H1 (cell line): ENCODE results near the gene CSF2RB. TPM values are rescaled to one million over a fixed set of nuclear protein-coding genes. Genes with fewer than 3 reads are reported as not detected.

Source experiments
- ASH2L ChIP-seq: fragments of 200-600, 300-600 bp; sonication (generic); IDR thresholded peaks from one replicate; pipeline ENCODE4 v1.7.1; 2017; ENCODE audit warnings: low read length
- BACH1 ChIP-seq: IDR thresholded peaks from 2 replicates; pipeline ENCODE4 v1.6.1; 2012; ENCODE audit warnings: low read length, improper control_type of control experiment
- BRCA1 ChIP-seq: IDR thresholded peaks from 2 replicates; pipeline ENCODE4 v1.6.1; 2012; ENCODE audit warnings: low read depth, low read length, improper control_type of control experiment
- CHD1 ChIP-seq: IDR thresholded peaks from 2 replicates; pipeline ENCODE4 v1.6.1; 2012; ENCODE audit warnings: low read depth, low read length, improper control_type of control experiment
- CREB1 ChIP-seq: IDR thresholded peaks from 2 replicates; pipeline ENCODE4 v1.6.1; 2012; ENCODE audit warnings: inconsistent platforms
- CTCF ChIP-seq, 3 experiments: IDR thresholded peaks; 1 replicate in 2 of 3; 2 replicates in 1 of 3; pipeline versions ENCODE4 v1.5.1 to v1.6.1; 2011; ENCODE audit warnings: low read length in 3 of 3, mild to moderate bottlenecking in 3 of 3, inconsistent platforms in 2 of 3, low read depth in 1 of 3, moderate library complexity in 1 of 3; ENCODE audit not compliant: insufficient read depth in 1 of 3; ENCODE audit errors: control extremely low read depth in 1 of 3
- EP300 ChIP-seq, 2 experiments: IDR thresholded peaks; 1 replicate in 1 of 2; 2 replicates in 1 of 2; pipeline ENCODE4 v1.6.1; 2011 to 2012; ENCODE audit warnings: low read depth in 2 of 2, low read length in 2 of 2, mild to moderate bottlenecking in 2 of 2, borderline replicate concordance in 1 of 2, inconsistent platforms in 1 of 2, moderate library complexity in 1 of 2
- HDAC2 ChIP-seq, 2 experiments: fragments of 300-600 bp in 1 of 2; sonication (generic) in 1 of 2; IDR thresholded peaks; 2 replicates each; pipeline ENCODE4 v1.6.1; 2011 to 2012; ENCODE audit warnings: low read depth in 2 of 2, low read length in 2 of 2, mild to moderate bottlenecking in 2 of 2, moderate library complexity in 2 of 2, borderline replicate concordance in 1 of 2, inconsistent platforms in 1 of 2
- JUND ChIP-seq: IDR thresholded peaks from 2 replicates; pipeline ENCODE4 v1.6.1; 2011; ENCODE audit warnings: mild to moderate bottlenecking, improper control_type of control experiment, low read length
- RAD21 ChIP-seq, 2 experiments: IDR thresholded peaks in 1 of 2; conservative IDR thresholded peaks in 1 of 2; 2 replicates each; pipeline ENCODE4 v1.6.1; 2011; ENCODE audit warnings: low read depth in 2 of 2, low read length in 2 of 2, improper control_type of control experiment in 1 of 2, inconsistent platforms in 1 of 2, mild to moderate bottlenecking in 1 of 2, moderate library complexity in 1 of 2
- RBBP5 ChIP-seq: IDR thresholded peaks from 2 replicates; pipeline ENCODE4 v1.7.1; 2012; ENCODE audit warnings: low read depth, mild to moderate bottlenecking, inconsistent platforms, low read length, moderate library complexity, borderline replicate concordance
- RXRA ChIP-seq: IDR thresholded peaks from 2 replicates; pipeline ENCODE4 v1.6.1; 2011; ENCODE audit warnings: low read depth, mild to moderate bottlenecking, low read length, moderate library complexity; ENCODE audit not compliant: insufficient read depth
- SIN3A ChIP-seq, 2 experiments: IDR thresholded peaks in 1 of 2; conservative IDR thresholded peaks in 1 of 2; 2 replicates each; pipeline ENCODE4 v1.6.1; 2011 to 2012; ENCODE audit warnings: low read length in 2 of 2, improper control_type of control experiment in 1 of 2, low read depth in 1 of 2, mild to moderate bottlenecking in 1 of 2
- SIX5 ChIP-seq: IDR thresholded peaks from 2 replicates; pipeline ENCODE4 v1.6.1; 2011; ENCODE audit warnings: mild to moderate bottlenecking, low read depth, low read length
- TAF7 ChIP-seq: optimal IDR thresholded peaks from 2 replicates; pipeline ENCODE3; 2011; ENCODE audit warnings: low read depth, mild to moderate bottlenecking, inconsistent platforms, low read length, moderate library complexity, borderline replicate concordance
- TBP ChIP-seq: IDR thresholded peaks from 2 replicates; pipeline ENCODE4 v1.6.1; 2011; ENCODE audit warnings: low read depth, low read length, improper control_type of control experiment
- TCF12 ChIP-seq: IDR thresholded peaks from 2 replicates; pipeline ENCODE4 v1.6.1; 2011; ENCODE audit warnings: low read depth, mild to moderate bottlenecking, low read length
- TEAD4 ChIP-seq: IDR thresholded peaks from 2 replicates; pipeline ENCODE4 v1.6.1; 2012; ENCODE audit warnings: low read depth, low read length, inconsistent platforms, mixed read lengths
- YY1 ChIP-seq: IDR thresholded peaks from 2 replicates; pipeline ENCODE4 v1.6.1; 2011; ENCODE audit warnings: low read depth, mild to moderate bottlenecking, low read length
- polyA plus RNA-seq, 7 experiments: library from polyadenylated mRNA; depleted of rRNA in 3 of 7; stranded (reverse) in 5 of 7; unstranded in 2 of 7; fragments of >200 nt in 5 of 7; fragments of 200-250 nt in 2 of 7; gene quantifications; 1 replicate in 5 of 7; 2 replicates in 1 of 7; 4 replicates in 1 of 7; pipeline versions ENCODE4 v1.2.1 to v1.2.3, GENCODE V29; 2011 to 2013; ENCODE audit warnings: missing spikeins in 2 of 7, mixed read lengths in 2 of 7
- total RNA-seq: library from RNA; stranded (reverse); fragmentation: NEBNext Ultra II Directional; extraction: Animal tissue kit (Norgen Biotek cat#: 25700); gene quantifications from 2 replicates; pipeline ENCODE4 v1.2.1, GENCODE V29; 2021
- TF ChIP-seq, protein P1 (sequence below): IDR thresholded peaks from 2 replicates; pipeline ENCODE4 v1.6.1; 2012; ENCODE audit warnings: inconsistent platforms

The CSF2RB gene
- total and polyA plus RNA-seq, 2 of the 8 experiments (the other 6 are each of a cell fraction or from before 2014, with no cell fraction given) = not detected

- TF ChIP-seq CTCF (IDR thresholded peaks at IDR 0.05; ENCODE audit: control extremely low read depth in 1 of 3, insufficient read depth in 1 of 3, low read depth in 1 of 3, low read length in 3 of 3) (no peak), SIX5 (no peak), SIN3A (conservative IDR thresholded peaks at IDR 0.05 in 1 of 2, IDR thresholded peaks at IDR 0.05 in 1 of 2; ENCODE audit: low read depth in 1 of 2, low read length in 2 of 2) (peak; percentile 56 to 59; a peak in 1 of 4 replicates), TCF12 (peak; percentile 87; the same call in 1 of the 2 replicates), TBP (no peak), RXRA (no peak), JUND (no peak), ASH2L (peak; percentile 53), CHD1 (no peak), TAF7 (no peak), YY1 (0 out of 2 replicates have a peak, but pooled peaks have one; percentile 45), BRCA1 (no peak), RBBP5 (peak; percentile 45; the same call in 1 of the 2 replicates), BACH1 (no peak), RAD21 (IDR thresholded peaks at IDR 0.05 in 1 of 2, conservative IDR thresholded peaks at IDR 0.05 in 1 of 2; ENCODE audit: low read depth in 2 of 2, low read length in 2 of 2) (peak in 1 of 2 experiments; percentile 9; a peak in 1 of 4 replicates), TEAD4 (peak; percentile 95), CREB1 (no peak), EP300 (IDR thresholded peaks at IDR 0.05; ENCODE audit: borderline replicate concordance in 1 of 2, low read depth in 2 of 2, low read length in 2 of 2) (peak in 1 of 2 experiments; percentile 83; a peak in 1 of 3 replicates), HDAC2 (IDR thresholded peaks at IDR 0.05; ENCODE audit: borderline replicate concordance in 1 of 2, low read depth in 2 of 2, low read length in 2 of 2) (no peak)
- TF ChIP-seq, protein P1, sequence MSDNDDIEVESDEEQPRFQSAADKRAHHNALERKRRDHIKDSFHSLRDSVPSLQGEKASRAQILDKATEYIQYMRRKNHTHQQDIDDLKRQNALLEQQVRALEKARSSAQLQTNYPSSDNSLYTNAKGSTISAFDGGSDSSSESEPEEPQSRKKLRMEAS = peak; percentile 30; the same call in 1 of the 2 replicates
These were observed 12.5 kb upstream of the CSF2RB start (continued) for GRCh38 chr22:36900880-36901279.
